ENCODE results near the gene GFOD1.
"Not testable (repeated sequence)": the region's sequence is repeated elsewhere in the genome, so short reads cannot be mapped to it uniquely, and the experiment has no call there.

Gene GFOD1

GRCh38 chr6:13522656-13523055 lies 35.3 kb upstream of the GFOD1 start:
- no peak for DNase-seq (ENCODE audit: extremely low read depth, low read depth)
- no peak for TF ChIP-seq CTCF (IDR thresholded peaks at IDR 0.05; ENCODE audit: low read depth, low read length)

- DNase-seq (ENCODE audit: extremely low read depth, low read depth), result no peak
- TF ChIP-seq CTCF (IDR thresholded peaks at IDR 0.05; ENCODE audit: low read depth, low read length), result no peak
These were observed 32.4 kb upstream of the GFOD1 start for GRCh38 chr6:13519839-13520238.

GRCh38 chr6:13517116-13517515 lies 29.7 kb upstream of the GFOD1 start:
- no peak for TF ChIP-seq CTCF (IDR thresholded peaks at IDR 0.05; ENCODE audit: low read depth, low read length)
- DNase-seq (ENCODE audit: extremely low read depth, low read depth), result no peak

- TF ChIP-seq CTCF (IDR thresholded peaks at IDR 0.05; ENCODE audit: low read depth, low read length), result no peak
- no peak for DNase-seq (ENCODE audit: extremely low read depth, low read depth)
These were observed 28.5 kb upstream of the GFOD1 start for GRCh38 chr6:13515912-13516311.

GRCh38 chr6:13513626-13514502 lies 26.5 kb upstream of the GFOD1 start:
- no peak for TF ChIP-seq CTCF (IDR thresholded peaks at IDR 0.05; ENCODE audit: low read depth, low read length)

GRCh38 chr6:13512900-13513299 lies 25.5 kb upstream of the GFOD1 start:
- no peak for TF ChIP-seq CTCF (IDR thresholded peaks at IDR 0.05; ENCODE audit: low read depth, low read length)
- no peak for DNase-seq (ENCODE audit: extremely low read depth, low read depth)

More at GRCh38 chr6:13513626-13514502, 26.5 kb upstream of the GFOD1 start:
- no peak for DNase-seq (ENCODE audit: extremely low read depth, low read depth)

GRCh38 chr6:13511913-13512717 lies 24.7 kb upstream of the GFOD1 start:
- no peak for DNase-seq (ENCODE audit: extremely low read depth, low read depth)
- TF ChIP-seq CTCF (IDR thresholded peaks at IDR 0.05; ENCODE audit: low read depth, low read length), result no peak

GRCh38 chr6:13511141-13511571 lies 23.8 kb upstream of the GFOD1 start:
- DNase-seq (ENCODE audit: extremely low read depth, low read depth), result not testable (repeated sequence)

- not testable (repeated sequence) for DNase-seq (ENCODE audit: extremely low read depth, low read depth)
These were observed 23.0 kb upstream of the GFOD1 start for GRCh38 chr6:13510433-13510832.
